ENCODE data around the gene HERPUD1. TPM values are rescaled to one million over a fixed set of nuclear protein-coding genes. Genes with fewer than 3 reads are reported as not detected.

HERPUD1 gene
- total RNA-seq, 2 experiments from 2014 or later = 140 to 342 TPM

GRCh38 chr16:56945847-56946527 lies 14.0 kb downstream of the HERPUD1 start:
- Histone ChIP-seq H3K36me3 (ENCODE audit: insufficient read depth, low read length) (peaks cover 74% of the 10 kb centered on the region), H3K79me2 (ENCODE audit: insufficient read depth, low read depth, low read length) (peaks cover 10% of the 10 kb centered on the region; the same call in 1 of the 2 replicates), H4K20me1 (ENCODE audit: insufficient read depth, low read length) (peaks cover 2% of the 10 kb centered on the region; the same call in 1 of the 2 replicates), H3K4me3 (ENCODE audit: low read depth, low read length, poor library complexity, severe bottlenecking) (no peak overlapping the region), H3K27ac (ENCODE audit: low read depth, low read length, poor library complexity, severe bottlenecking) (peak overlapping the region; percentile 19), H2AFZ (ENCODE audit: low read length) (no peak overlapping the region), H3K4me1 (ENCODE audit: insufficient read depth, low read length, poor library complexity, severe bottlenecking) (peaks cover 32% of the 10 kb centered on the region), H3K4me2 (ENCODE audit: low read length) (no peak overlapping the region), H3K9me3 (ENCODE audit: low read length) (no peaks in the 10 kb centered on the region), H3K9me2 (ENCODE audit: insufficient read depth, low read length) (no peaks in the 10 kb centered on the region)
- intact Hi-C loops (cut with micrococcal nuclease; ENCODE audit: unreplicated experiment) = no loop called here
- CTCF ChIA-PET (ENCODE audit: unreplicated experiment) = no interaction called here
- DNase-seq (ENCODE audit: low spot score) = no peak
- TF ChIP-seq EZH2phosphoT487 (IDR thresholded peaks at IDR 0.05; ENCODE audit: borderline replicate concordance, low read depth, low read length) = no peak
- no peak for TF ChIP-seq CTCF (conservative IDR thresholded peaks at IDR 0.05; ENCODE audit: low read length)
- POLR2A ChIA-PET = interaction anchor here (0.7 to 1.8 kb wide), 3 partner anchors 9 to 62 kb away, joined by 3 to 7 read pairs (median 4); no protein-coding TSS in a partner anchor
- no TSS peak for BruUV-seq (replicated peaks)

- H3K79me2 ChIP-seq (ENCODE audit: insufficient read depth, low read depth, low read length) = no peaks in the 10 kb centered on the region; the same call in 1 of the 2 replicates
- no peaks in the 10 kb centered on the region for H3K9me3 ChIP-seq (ENCODE audit: low read length)
- no peak for DNase-seq (ENCODE audit: low spot score)
- ChIA-PET POLR2A (interaction anchor here (0.6 to 1.8 kb wide), 10 partner anchors 8 to 91 kb away, joined by 3 to 9 read pairs (median 4); no protein-coding TSS in a partner anchor), CTCF (ENCODE audit: unreplicated experiment) (no interaction called here)
- intact Hi-C loops (cut with micrococcal nuclease; ENCODE audit: unreplicated experiment) = no loop called here
- peaks cover 64% of the 10 kb centered on the region for H3K36me3 ChIP-seq (ENCODE audit: insufficient read depth, low read length)
- H3K4me3 ChIP-seq (ENCODE audit: low read depth, low read length, poor library complexity, severe bottlenecking) = no peak overlapping the region
- H2AFZ ChIP-seq (ENCODE audit: low read length) = no peak overlapping the region
- no peaks in the 10 kb centered on the region for H3K9me2 ChIP-seq (ENCODE audit: insufficient read depth, low read length)
- TF ChIP-seq CTCF (conservative IDR thresholded peaks at IDR 0.05; ENCODE audit: low read length) = no peak
- BruUV-seq (replicated peaks) = no TSS peak
- H3K4me1 ChIP-seq (ENCODE audit: insufficient read depth, low read length, poor library complexity, severe bottlenecking) = peaks cover 32% of the 10 kb centered on the region
- no peak overlapping the region for H3K4me2 ChIP-seq (ENCODE audit: low read length)
- peak overlapping the region; percentile 19 for H3K27ac ChIP-seq (ENCODE audit: low read depth, low read length, poor library complexity, severe bottlenecking)
- no peaks in the 10 kb centered on the region for H4K20me1 ChIP-seq (ENCODE audit: insufficient read depth, low read length)
Observed at GRCh38 chr16:56946767-56947603, 15.0 kb downstream of the HERPUD1 start.
